ENCODE measurements around the gene SPDYE5.
"Not testable (repeated sequence)": the region's sequence is repeated elsewhere in the genome, so short reads cannot be mapped to it uniquely, and the experiment has no call there.

The SPDYE5 gene, protein sequence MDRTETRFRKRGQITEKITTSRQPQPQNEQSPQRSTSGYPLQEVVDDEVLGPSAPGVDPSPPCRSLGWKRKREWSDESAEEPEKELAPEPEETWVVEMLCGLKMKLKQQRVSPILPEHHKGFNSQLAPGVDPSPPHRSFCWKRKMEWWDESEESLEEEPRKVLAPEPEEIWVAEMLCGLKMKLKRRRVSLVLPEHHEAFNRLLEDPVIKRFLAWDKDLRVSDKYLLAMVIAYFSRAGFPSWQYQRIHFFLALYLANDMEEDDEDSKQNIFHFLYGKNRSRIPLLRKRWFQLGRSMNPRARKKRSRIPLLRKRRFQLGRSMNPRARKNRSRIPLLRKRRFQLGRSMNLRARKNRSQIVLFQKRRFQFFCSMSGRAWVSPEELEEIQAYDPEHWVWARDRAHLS
- 0 reads per million in 2 donors for total RNA-seq

DNA sequence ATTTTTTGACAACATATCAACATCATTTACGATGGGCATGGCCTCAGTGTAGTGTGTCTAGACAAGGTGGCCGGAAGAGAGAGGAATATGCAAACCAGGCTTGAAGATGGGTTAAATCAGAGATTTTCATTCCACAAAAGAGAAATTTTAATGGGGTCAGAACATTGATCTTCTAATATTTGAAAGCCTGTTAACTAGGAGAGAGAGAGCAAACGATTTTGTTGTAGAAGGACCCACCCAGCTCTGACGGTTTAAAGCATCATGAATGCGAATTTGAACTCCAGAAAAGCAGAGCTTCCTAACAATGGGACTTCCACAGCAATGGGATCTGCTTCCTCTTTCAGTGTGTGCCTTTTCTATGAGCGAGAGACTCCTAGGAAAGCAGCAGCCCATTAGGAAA, at the start of gene SPDYE5:
SPDYE5 (plus strand) TSS at position 301 of the 400 bp plus-strand sequence. CDS start 1,728 bp downstream, outside the sequence.
- DNase-seq, result not testable (repeated sequence)

DNA sequence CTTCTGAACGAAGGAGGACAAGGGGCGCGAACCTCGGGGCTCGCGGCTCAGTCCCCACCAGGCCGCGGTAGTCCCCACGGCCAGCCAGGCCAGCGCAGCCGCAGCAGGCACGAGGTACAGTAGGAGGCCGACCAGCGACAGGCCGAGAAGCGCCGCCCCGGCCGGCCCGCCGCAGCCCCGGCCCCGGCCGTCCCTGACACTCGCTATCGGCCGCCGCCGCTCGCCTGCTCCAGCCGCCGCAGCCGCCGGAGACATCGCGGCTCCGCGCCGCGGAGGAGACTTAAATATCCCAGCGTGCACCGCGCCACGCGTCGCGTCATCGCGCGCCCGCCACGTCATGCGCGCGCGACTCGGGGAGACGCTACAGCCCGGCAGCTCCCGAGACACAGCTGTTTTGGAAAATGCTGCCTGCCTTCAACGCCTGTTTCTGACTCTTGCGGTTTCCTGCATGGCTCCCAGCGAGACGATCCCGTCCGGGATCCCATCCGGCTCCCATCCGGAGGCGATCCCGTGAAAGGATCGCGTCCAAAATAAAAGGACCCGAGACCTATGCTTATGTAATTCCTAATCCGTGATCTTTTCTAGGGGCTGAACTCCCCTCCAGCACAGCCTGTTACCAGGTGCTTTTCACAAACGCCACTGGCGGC, 49.5 kb upstream of the SPDYE5 start:
- not testable (repeated sequence) for DNase-seq

DNA sequence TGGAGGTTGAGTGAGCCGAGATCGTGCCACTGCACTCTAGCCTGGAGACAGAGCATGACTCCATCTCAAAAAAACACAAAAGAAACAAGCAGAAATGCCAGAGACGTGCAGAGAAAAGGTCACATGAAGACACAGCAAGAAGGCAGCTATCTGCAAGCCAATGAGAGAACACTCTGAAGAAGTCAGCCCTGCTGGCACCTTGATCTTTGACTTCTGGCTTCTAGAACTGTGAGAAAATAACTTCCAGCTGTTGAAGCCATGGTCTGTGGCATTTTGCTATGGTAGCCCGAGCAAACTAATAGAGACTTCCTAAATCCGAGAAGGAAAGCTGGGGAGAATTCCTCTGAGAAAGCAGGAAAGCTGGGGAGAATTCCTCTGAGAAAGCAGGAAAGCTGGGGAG, 42.2 kb upstream of the SPDYE5 start:
- DNase-seq, result not testable (repeated sequence)

DNA sequence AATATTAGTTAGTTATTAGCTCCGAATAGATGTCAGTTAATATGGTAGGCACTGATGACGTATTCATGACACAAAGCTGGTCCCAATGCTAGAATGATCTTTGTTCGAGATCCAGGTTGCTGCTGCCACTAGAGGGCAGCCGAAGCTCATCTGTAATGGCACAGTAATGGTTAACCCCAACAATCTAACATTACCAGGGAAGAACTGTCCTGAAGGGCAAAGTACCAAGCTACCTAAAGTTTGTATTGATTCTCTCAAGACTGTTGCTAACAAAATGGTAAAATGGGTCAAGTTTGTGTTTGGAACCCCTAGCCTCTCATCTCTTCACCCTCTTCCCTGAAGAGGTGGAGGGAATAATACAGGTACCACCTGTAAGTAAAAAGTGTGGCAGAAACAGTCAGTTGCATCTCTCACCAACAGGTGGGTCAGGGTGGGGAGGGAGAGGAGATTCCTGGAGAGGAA, 39.6 kb upstream of the SPDYE5 start:
- DNase-seq, result not testable (repeated sequence)

DNA sequence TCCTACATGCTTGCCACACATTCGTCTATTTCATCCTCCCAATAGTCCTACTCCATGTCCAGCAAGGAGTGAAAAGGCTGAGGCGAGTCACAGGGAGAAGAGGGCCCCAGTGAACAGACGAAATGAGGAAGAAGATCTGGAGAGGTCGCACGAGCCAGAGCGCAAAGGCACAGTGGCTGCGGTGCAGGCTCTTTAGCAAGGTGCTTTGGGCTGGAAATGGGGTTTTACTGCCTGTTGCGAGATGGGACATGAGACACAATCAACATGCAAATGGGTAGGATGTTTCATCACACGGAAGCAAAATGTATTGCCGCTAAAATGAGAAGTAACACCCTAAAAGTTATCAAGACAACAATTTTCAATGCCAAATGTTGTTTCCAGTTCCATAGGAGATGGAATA, 35.7 kb upstream of the SPDYE5 start:
- not testable (repeated sequence) for DNase-seq

DNA sequence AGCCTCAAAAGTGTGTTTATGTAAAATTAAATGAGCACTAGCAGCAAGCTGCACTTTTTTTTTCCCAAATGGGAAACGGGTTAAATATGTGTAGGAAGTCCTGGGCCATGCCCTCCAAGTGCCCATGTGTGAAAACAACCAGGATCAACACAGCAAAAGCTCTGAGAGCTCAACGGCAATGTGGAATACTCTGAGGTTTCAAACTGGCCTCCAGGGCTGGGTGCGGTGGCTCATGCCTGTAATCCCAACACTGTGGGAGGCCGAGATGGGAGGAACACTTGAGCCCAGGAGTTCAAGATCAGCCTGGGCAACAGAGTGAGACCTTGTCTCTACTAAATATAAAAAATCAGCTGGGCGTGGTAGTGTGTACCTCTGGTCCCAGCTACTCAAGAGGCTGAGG, 34.1 kb upstream of the SPDYE5 start:
- not testable (repeated sequence) for DNase-seq

DNA sequence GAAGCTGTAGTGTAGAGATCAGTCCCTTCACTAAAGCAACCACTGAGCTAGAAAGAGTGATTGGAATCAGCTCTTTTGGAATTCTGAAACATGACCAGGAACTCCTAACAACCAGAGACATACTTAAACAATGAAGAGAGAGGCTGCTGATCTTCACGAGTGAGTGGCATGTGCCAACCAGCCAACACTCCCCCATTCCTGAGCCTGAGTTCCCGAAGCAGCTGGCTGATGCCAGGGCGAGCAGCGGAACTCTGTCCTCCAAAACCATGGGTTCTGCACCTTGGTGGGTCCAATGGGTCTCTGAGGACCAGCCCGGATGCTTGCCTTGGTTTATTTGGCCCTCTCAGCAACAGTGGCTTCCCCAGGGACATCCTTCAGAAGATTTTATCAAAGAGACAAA, 31.6 kb upstream of the SPDYE5 start:
- DNase-seq, result not testable (repeated sequence)

DNA sequence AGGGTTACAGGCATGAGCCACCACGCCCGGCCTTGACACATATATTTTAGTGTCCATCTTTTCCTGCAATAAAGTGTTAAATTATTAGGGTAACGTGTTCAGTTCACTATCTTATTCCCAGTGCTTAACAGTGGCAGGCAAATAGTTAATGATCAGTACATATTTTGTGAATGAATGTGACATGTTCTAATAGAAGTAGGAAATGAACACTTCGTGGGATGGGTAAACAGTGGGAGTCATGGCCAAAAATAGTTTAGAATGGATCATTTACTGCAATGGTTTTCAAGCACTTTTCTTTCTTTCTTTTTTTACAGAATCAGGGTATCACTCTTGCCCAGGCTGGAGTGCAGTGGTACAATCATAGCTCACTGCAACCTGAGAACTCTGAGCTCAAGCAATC, 22.0 kb upstream of the SPDYE5 start:
- not testable (repeated sequence) for DNase-seq

DNA sequence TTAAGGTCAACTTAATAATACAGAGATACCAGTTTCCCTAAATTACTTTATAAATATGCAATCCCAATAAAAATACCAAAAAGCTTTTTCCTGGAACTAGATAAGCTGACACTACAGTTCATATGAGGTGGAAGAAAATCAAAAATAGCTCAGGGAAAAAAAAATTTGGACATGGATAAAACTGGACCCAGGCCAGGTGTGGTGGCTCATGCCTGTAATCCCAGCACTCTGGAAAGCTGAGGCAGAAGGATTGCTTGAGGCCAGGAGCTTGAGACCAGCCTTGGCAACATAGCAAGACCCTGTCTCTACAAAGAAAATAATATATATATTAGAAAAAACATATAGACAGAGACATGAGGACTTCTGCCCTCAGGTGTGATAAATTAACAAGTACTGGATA, 14.7 kb upstream of the SPDYE5 start:
- not testable (repeated sequence) for DNase-seq

DNA sequence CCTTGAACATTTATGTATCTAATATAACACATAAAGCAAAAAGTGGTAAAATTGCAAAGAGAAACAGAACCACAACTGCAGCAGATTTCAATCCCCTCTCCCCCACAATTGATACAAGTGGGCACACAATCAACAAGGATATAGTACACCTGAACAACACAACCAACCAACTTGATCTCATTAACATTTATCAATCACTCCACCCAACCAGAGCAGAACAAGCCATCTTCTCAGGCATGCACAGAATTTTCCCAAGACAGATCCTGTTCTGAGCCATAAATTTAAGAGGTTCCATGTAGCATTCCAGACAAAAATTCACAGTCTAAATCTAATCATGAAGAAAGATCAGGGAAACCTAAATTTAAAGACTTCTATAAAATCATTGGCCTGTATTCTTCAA, 11.8 kb upstream of the SPDYE5 start:
- not testable (repeated sequence) for DNase-seq

DNA sequence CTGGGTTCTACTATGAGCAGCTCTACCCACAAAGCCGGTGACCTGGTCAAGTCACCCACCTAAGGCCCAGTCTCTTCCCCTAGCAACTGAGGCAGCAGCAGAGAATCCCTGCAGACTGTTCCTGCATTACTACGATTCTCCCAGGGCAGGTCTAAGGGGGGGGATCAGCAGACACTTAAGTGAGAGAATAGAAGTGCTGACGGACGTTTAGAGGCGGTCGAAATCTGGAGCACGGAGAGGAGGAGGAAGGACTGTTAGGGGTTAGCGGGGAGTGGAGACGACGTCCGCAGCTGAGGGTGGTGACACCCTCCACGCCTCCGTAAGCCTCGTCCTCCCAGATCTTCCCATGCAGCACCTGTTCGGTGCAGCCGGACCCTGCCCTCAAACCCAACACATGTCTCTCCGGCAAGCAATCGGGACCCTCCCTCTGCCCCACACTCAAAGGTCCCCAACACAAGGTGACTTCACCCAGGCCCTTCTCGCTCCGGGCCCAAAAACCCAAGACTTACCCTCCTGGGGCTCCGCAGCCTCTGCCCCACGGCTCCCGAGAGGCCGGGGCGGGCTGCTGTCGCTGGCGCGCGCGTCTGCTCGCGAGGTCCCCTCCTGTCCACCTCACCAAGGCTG, 6.7 kb upstream of the SPDYE5 start:
- DNase-seq, result not testable (repeated sequence)

DNA sequence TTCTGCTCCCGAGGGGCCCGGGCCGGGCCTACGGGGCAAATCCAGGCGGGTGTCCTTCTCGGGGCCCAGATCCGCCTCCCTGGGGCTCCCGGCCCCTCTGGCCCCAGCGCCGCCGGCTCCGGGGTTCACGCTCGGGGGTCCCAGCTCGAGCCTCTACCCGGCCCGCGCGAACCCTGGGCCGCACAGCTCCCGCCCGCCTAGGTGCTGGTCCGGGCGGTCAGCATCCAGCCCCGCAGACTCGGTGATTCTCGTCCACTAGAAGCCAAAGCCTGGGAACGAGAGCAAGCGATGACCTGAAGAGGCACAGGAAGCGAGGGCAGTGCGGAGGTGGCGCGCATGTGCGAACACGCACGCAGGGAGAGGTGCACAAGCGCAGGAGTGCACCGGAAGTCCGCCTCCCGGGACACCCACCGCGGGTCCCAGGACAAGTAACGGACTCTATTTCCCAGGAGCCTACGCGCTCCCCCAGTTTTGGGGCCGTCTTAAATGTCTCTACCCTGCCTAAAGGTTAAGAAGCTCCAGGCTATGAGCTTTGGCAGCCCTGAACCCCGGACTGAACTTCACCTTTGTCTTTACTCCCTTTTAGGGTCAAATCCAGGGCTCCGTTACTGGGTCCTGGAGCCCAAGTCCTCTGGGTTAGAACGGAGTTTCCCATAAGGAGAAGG, 6.0 kb upstream of the SPDYE5 start, which contains the start of gene POM121C:
POM121C (minus strand) TSS at position 321 of the 665 bp plus-strand sequence. CDS start 44,803 bp downstream, outside the sequence.
- peak; percentile 70 for DNase-seq

DNA sequence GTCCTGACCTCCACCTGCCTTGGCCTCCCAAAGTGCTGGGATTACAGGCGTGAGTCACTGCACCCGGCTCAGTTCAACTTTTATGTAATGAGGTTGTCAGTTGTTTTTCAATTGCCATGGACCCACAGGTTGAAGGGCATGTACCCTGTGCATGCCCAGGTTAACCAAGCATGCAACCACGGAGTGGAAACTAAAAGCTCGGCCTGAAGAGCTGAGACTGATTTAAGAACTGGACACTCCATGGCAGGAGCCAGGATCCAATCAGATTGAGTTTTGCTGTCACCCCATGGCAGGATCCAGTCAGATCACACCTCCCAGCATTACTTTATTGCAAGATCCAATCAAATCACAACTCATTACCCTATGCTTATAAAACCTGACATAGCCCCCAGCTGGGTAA, 16.9 kb downstream of the SPDYE5 start:
- DNase-seq, result not testable (repeated sequence)

DNA sequence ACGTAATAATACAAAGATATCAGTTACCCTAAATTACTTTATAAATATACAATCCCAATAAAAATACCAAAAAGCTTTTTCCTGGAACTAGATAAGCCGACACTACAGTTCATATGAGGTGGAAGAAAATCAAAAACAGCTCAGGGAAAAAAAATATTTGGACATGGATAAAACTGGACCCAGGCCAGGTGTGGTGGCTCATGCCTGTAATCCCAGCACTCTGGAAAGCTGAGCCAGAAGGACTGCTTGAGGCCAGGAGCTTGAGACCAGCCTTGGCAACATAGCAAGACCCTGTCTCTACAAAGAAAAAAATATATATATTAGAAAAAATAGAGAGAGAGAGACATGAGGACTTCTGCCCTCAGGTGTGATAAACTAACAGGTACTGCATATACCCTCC, 26.7 kb downstream of the SPDYE5 start:
- DNase-seq, result not testable (repeated sequence)

DNA sequence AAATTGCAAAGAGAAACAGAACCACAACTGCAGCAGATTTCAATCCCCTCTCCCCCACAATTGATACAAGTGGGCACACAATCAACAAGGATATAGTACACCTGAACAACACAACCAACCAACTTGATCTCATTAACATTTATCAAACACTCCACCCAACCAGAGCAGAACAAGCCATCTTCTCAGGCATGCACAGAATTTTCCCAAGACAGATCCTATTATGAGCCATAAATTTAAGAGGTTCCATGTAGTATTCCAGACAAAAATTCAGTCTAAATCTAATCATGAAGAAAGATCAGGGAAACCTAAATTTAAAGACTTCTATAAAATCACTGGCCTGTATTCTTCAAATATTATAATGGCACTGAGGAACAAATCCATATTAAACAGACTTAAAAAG, 29.6 kb downstream of the SPDYE5 start:
- not testable (repeated sequence) for DNase-seq

DNA sequence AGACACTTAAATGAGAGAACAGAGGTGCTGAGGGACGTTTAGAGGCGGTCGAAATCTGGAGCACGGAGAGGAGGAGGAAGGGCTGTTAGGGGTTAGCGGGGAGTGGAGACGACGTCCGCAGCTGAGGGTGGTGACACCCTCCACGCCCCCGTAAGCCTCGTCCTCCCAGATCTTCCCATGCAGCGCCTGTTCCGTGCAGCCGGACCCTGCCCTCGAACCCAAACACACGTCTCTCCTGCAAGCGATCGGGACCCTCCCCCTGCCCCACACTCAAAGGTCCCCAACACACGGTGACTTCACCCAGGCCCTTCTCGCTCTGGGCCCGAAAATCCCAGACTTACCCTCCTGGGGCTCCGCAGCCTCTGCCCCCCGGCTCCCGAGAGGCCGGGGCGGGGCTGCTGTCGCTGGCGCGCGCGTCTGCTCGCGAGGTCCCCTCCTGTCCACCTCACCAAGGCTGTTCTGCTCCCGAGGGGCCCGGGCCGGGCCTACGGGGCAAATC, 35.2 kb downstream of the SPDYE5 start:
- DNase-seq, result not testable (repeated sequence)

DNA sequence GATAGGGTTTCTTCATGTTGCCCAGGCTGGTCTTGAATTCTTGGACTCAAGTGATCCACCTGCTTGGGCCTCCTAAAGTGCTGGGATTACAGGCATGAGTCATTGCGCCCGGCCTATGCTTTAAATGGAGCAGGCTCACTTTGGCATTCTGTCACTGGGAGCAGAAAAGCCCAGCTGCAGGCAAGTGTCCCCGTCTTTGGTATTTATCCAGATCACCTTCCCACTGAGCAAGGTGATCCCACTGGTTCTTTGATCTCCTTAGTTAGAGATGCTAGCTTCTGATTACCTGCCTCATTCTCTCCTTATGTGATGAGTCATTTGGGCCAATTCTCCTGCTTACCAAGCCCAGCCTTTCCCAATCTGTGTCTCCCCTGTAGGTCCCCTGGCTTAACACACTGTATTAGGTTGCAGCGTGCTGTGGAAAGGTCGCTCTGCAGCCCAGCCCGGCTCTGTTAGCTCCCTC, 39.3 kb downstream of the SPDYE5 start:
- no peak for DNase-seq

DNA sequence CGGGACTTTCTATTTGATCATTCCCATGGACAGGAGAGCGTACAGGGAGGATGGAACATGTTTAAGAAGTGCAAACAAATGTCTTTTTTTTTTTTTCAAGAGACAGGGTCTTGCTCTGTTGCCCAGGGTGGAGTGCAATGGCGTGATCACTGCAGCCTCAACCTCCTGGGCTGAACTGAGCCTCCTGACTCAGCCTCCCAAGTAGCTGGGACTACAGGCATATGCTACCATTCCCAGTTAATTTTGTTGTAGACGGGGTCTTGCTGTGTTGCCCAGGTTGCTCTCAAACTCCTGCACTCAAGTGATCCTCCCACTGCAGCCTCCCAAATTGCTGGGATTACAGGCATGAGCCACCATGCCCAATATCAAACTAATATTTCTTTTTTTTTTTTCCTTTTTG, 40.5 kb downstream of the SPDYE5 start:
- DNase-seq, result no peak

DNA sequence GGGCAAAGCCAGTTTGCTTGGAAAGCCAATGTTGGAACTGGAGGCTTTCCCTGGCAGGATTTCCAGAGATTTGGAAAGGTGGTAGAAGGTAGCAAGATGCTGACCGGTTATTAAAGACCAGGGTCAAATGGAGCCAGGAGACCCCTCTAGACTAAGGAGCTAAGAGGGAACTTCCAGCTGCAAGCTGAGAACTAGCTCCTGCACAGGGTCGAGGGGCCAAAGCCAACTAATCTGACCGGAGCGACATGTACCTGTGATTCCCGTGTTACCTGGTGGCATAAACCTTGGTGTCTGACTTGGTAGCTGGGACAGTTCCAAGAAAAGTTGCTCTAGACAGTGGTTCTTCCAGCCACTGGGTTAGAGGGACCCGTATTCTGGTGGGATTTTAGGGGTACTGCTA, 41.8 kb downstream of the SPDYE5 start:
- DNase-seq, result no peak

DNA sequence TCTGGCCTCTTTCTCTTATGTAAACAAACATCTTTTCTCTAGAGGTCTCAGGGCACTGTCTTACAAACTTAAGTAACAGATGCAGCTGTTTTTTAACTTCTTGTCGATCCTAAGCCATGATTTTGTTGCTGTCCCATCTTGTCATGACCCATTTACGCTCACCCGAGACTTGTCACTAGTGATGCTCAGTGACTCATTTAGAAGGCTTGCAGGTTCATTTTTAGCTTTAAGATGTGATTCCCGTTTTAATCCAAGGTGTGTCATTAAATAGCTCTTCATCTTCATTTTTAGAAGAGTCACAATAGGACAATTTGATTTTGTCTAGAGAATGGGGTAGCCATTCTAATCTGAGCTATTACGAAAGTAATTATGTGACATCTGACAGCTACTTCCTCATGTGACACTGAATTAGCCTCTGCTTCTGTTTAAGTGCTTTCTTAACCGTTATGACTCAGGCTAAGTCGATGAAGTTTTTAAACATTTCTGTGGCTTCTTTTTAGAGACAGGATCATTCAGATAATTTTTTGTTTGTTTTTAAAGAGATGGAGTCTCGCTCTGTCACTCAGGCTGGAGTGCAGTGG, 42.7 kb downstream of the SPDYE5 start:
- DNase-seq, result no peak

DNA sequence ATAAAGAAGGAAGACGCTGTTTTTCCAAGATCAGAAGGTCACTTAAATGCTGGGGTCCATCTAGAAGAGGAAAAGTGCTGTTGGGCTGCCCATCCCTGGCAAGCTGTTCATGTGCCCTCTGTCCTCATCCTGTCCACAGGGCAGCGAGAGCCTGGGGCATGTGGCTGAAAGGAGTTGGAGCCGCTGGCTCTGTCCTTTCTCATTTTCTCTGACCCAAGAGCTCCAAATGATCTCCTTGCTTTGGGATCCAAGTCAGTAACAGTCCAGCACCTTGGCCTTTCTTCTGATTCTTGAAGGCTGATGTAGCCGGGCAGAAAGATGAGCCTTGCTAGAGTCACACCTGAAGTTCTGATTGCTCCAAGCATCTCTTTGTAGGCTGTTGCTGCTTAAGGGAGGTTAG, 44.4 kb downstream of the SPDYE5 start:
- no peak for DNase-seq

DNA sequence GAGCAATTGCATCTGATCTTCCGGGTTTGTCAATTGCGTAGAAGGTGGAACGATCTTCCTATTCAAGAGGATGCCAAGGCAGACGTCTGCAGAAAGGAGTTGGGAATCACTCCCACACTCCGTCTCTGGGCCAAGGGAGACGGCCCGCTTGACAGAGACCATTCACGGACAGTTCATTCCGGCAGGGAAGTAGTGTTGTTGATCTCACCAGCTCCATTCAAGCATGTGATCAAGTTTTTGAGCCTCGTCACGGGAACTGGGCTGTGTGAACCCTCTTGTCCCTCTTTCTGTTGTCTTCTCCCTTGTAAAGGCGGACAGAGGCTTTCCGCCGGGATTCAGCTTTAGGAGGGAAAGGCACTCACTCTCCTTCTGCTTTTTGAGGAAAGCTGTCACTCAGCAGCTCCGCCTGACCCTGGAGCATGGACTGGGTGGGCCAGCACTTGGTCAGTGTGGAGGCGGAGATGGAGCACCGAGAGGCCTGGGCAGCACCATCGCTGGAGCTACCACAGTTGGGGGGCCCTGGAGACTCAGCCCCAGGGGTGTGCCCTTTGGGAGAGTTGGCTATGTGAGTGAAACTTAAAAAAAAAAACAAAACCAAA, 44.9 kb downstream of the SPDYE5 start:
- no peak for DNase-seq

All from activated gamma-delta T cell (primary cell).